Measurements from ENCODE around the gene RUSF1.

- TF ChIP-seq CTCF (conservative IDR thresholded peaks at IDR 0.05 in 1 of 2, IDR thresholded peaks at IDR 0.05 in 1 of 2; ENCODE audit: extremely low read depth in 1 of 2, insufficient read depth in 1 of 2, low read depth in 1 of 2, low read length in 2 of 2), result no peak
- TF ChIP-seq EZH2 (IDR thresholded peaks at IDR 0.05; ENCODE audit: borderline replicate concordance, low read length), result no peak
Measured at GRCh38 chr16:31496670-31497069, 11.5 kb downstream of the RUSF1 start.

Data from mammary epithelial cell (primary cell).